ENCODE results near the gene RIOK2. TPM values are rescaled to one million over a fixed set of nuclear protein-coding genes. Genes with fewer than 3 reads are reported as not detected.

The RIOK2 gene
- total RNA-seq, 1 experiment from 2014 or later = 45.7 TPM

- no peak for DNase-seq (ENCODE audit: unreplicated experiment)
- H3K36me3 Mint-ChIP-seq (ENCODE audit: insufficient read depth, unreplicated experiment) = no peaks in the 10 kb centered on the region
- intact Hi-C loops (cut with micrococcal nuclease) = no loop called here
- no peak for TF ChIP-seq CTCF (IDR thresholded peaks at IDR 0.05; ENCODE audit: unreplicated experiment)
- no peaks in the 10 kb centered on the region for H3K9me3 Mint-ChIP-seq (ENCODE audit: unreplicated experiment)
- CTCF ChIA-PET = no interaction called here
- H3K27ac Mint-ChIP-seq (ENCODE audit: low read depth, unreplicated experiment) = no peak overlapping the region
- no peaks in the 10 kb centered on the region for H3K27me3 Mint-ChIP-seq (ENCODE audit: insufficient read depth, unreplicated experiment)
- no peak overlapping the region for H3K4me3 Mint-ChIP-seq (ENCODE audit: unreplicated experiment)
- H3K4me1 Mint-ChIP-seq (ENCODE audit: insufficient read depth, unreplicated experiment) = no peaks in the 10 kb centered on the region
- POLR2A ChIA-PET = interaction anchor here (0.9 kb wide), 1 partner anchor 9 kb away, joined by 3 read pairs; no protein-coding TSS in a partner anchor
- BruUV-seq (replicated peaks) = no TSS peak
These were observed 70.8 kb downstream of the RIOK2 start for GRCh38 chr5:97112230-97112629.

- Mint-ChIP-seq H3K9me3 (ENCODE audit: unreplicated experiment) (no peaks in the 10 kb centered on the region), H3K4me3 (ENCODE audit: unreplicated experiment) (no peak overlapping the region), H3K4me1 (ENCODE audit: insufficient read depth, unreplicated experiment) (no peaks in the 10 kb centered on the region), H3K27me3 (ENCODE audit: insufficient read depth, unreplicated experiment) (no peaks in the 10 kb centered on the region), H3K36me3 (ENCODE audit: insufficient read depth, unreplicated experiment) (no peaks in the 10 kb centered on the region), H3K27ac (ENCODE audit: low read depth, unreplicated experiment) (no peak overlapping the region)
- no peak for TF ChIP-seq CTCF (IDR thresholded peaks at IDR 0.05; ENCODE audit: unreplicated experiment)
- CTCF ChIA-PET = interaction anchor here (0.7 kb wide), 1 partner anchor 23 kb away, joined by 3 read pairs; no protein-coding TSS in a partner anchor
- intact Hi-C loops (cut with micrococcal nuclease) = no loop called here
- no TSS peak for BruUV-seq (replicated peaks)
- POLR2A ChIA-PET = interaction anchor here (0.9 kb wide), 1 partner anchor 9 kb away, joined by 3 read pairs; no protein-coding TSS in a partner anchor
- DNase-seq (ENCODE audit: unreplicated experiment) = no peak
These were observed 71.4 kb downstream of the RIOK2 start for GRCh38 chr5:97111616-97112015.

GRCh38 chr5:97111004-97111403 lies 72.0 kb downstream of the RIOK2 start:
- intact Hi-C loops (cut with micrococcal nuclease) = no loop called here
- CTCF ChIA-PET = interaction anchor here (0.6 to 1.2 kb wide), 3 partner anchors 51 to 244 kb away, joined by 3 to 4 read pairs (median 3); no protein-coding TSS in a partner anchor
- TF ChIP-seq CTCF (IDR thresholded peaks at IDR 0.05; ENCODE audit: unreplicated experiment) = no peak
- POLR2A ChIA-PET = interaction anchor here (0.9 kb wide), 1 partner anchor 10 kb away, joined by 3 read pairs; no protein-coding TSS in a partner anchor
- Mint-ChIP-seq H3K4me1 (ENCODE audit: insufficient read depth, unreplicated experiment) (no peaks in the 10 kb centered on the region), H3K27me3 (ENCODE audit: insufficient read depth, unreplicated experiment) (no peaks in the 10 kb centered on the region), H3K27ac (ENCODE audit: low read depth, unreplicated experiment) (no peak overlapping the region), H3K36me3 (ENCODE audit: insufficient read depth, unreplicated experiment) (no peaks in the 10 kb centered on the region), H3K4me3 (ENCODE audit: unreplicated experiment) (no peak overlapping the region), H3K9me3 (ENCODE audit: unreplicated experiment) (no peaks in the 10 kb centered on the region)
- no peak for DNase-seq (ENCODE audit: unreplicated experiment)
- BruUV-seq (replicated peaks) = no TSS peak

Other genes with a start within 250 kb of the RIOK2 start
- gene LNPEP, start 247.2 kb downstream of the RIOK2 start, total RNA-seq (2022) = 26.4 and 30.5 TPM in 2 replicates
- not detected in 2 replicates for gene LIX1, start 40.6 kb downstream of the RIOK2 start, total RNA-seq (2022)

Measured in MCF 10A (cell line).